Prostate gland (tissue), 2 donors: ENCODE results near the gene TPD52L2. TPM values are rescaled to one million over a fixed set of nuclear protein-coding genes. Genes with fewer than 3 reads are reported as not detected.
"Not testable (repeated sequence)": the region's sequence is repeated elsewhere in the genome, so short reads cannot be mapped to it uniquely, and the experiment has no call there.

Experiments
- DNase-seq: peaks from one replicate; pipeline ENCODE4 v3.0.0-alpha.2; 2019; ENCODE audit warnings: low spot score
- H3K27ac ChIP-seq, 2 donors: fragments of 200-600 bp; sonication (generic); 2 replicates each; pipeline ENCODE4 v1.5.1; 2017 to 2019
- H3K27me3 ChIP-seq: fragments of 200-600 bp; sonication (generic); replicated peaks from 2 replicates; pipeline ENCODE4 v1.5.1; 2019; ENCODE audit not compliant: insufficient read depth
- H3K36me3 ChIP-seq, 2 donors: fragments of 200-600 bp; sonication (generic); 1 replicate in 1 of 2; 2 replicates in 1 of 2; pipeline versions ENCODE4 v1.5.1 to v1.8.1; 2017 to 2019
- H3K4me1 ChIP-seq: fragments of 200-600 bp; sonication (generic); replicated peaks from 2 replicates; pipeline ENCODE4 v1.5.1; 2019
- H3K4me3 ChIP-seq, 2 donors: fragments of 200-600 bp; sonication (generic); 2 replicates each; pipeline ENCODE4 v1.5.1; 2017 to 2019
- H3K9me3 ChIP-seq: fragments of 200-600 bp; sonication (generic); 2 replicates; pipeline ENCODE4 v1.5.1; 2017
- CTCF ChIP-seq, 4 experiments: fragments of 200-600 bp in 2 of 4; fragments of 450-650 bp in 2 of 4; sonication (generic) in 2 of 4; IDR thresholded peaks; 1 replicate in 3 of 4; 2 replicates in 1 of 4; pipeline ENCODE4 v1.5.1; 2016 to 2019; ENCODE audit warnings: antibody characterized with exemption in 4 of 4, mild to moderate bottlenecking in 2 of 4, moderate library complexity in 2 of 4
- POLR2A ChIP-seq: fragments of 450-650 bp; IDR thresholded peaks from one replicate; pipeline ENCODE4 v1.6.1; 2016; ENCODE audit warnings: antibody characterized with exemption, mild to moderate bottlenecking
- POLR2AphosphoS5 ChIP-seq: sonication (generic); formaldehyde crosslinking; IDR thresholded peaks from one replicate; pipeline ENCODE4 v1.6.1; 2017; ENCODE audit warnings: antibody characterized with exemption
- WGBS: methylation state at CpG from one replicate; pipeline ENCODE4 v1.1.5; 2018; 5-methylcytosine and 5-hydroxymethylcytosine counted together
- intact Hi-C: fragments of 100-400 bp; cut with DNase I; formaldehyde crosslinking; loops from one replicate; pipeline ENCODE4 v1.14.2; 2022
- total RNA-seq, 2 donors: library from RNA; depleted of rRNA; stranded (reverse); fragments of >200 nt; gene quantifications; one replicate each; pipeline ENCODE4 v1.1.0, GENCODE V29; 2016

Gene TPD52L2
- total RNA-seq, 2 donors from 2014 or later: 105 to 127 TPM

DNA sequence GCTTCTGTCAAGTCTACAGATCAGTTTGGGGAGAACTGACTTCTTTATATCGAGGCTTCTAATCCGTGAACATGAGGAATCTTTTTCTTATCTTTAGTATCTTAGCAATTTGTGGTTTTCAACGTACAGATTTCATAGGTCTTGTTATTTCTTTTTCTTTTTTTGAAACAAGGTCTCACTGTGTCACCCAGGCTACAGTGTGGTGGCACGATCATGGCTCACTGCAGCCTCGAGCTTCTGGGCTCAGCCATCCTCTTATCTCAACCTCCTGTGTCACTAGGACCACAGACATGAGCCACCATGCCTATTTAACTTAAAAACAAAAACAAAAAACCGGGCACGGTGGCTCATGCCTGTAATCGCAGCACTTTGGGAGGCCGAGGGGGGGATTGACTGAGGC, 59.2 kb downstream of the TPD52L2 start:
- Histone ChIP-seq H3K4me1 (no peaks in the 10 kb centered on the region), H3K36me3 (peaks cover 7 to 10% of the 10 kb centered on the region in 2 donors), H3K4me3 (no peak overlapping the region), H3K9me3 (no peaks in the 10 kb centered on the region), H3K27me3 (no peaks in the 10 kb centered on the region), H3K27ac (no peak overlapping the region)
- no peak for DNase-seq
- no peak for TF ChIP-seq CTCF (IDR thresholded peaks at IDR 0.05)
- no peak for TF ChIP-seq POLR2A
- TF ChIP-seq POLR2AphosphoS5: no peak
- intact Hi-C loops: no loop called here
- 71% methylated on average over 9 of the region's 9 CpGs for WGBS

GRCh38 chr20:63926298-63926697, 61.2 kb downstream of the TPD52L2 start:
- Histone ChIP-seq H3K27me3 (no peaks in the 10 kb centered on the region), H3K27ac (no peak overlapping the region), H3K4me3 (no peak overlapping the region), H3K9me3 (no peaks in the 10 kb centered on the region), H3K36me3 (peaks cover 12 to 19% of the 10 kb centered on the region in 2 donors), H3K4me1 (no peaks in the 10 kb centered on the region)
- TF ChIP-seq POLR2AphosphoS5 (no peak), POLR2A (no peak), CTCF (IDR thresholded peaks at IDR 0.05) (no peak)
- WGBS: 66% methylated on average over 8 of the region's 8 CpGs
- intact Hi-C loops: no loop called here
- DNase-seq: no peak

- no peak for DNase-seq
- Histone ChIP-seq H3K27me3 (no peaks in the 10 kb centered on the region), H3K4me1 (no peaks in the 10 kb centered on the region), H3K36me3 (peaks cover 12 to 28% of the 10 kb centered on the region in 2 donors), H3K9me3 (no peaks in the 10 kb centered on the region), H3K4me3 (no peak overlapping the region), H3K27ac (no peak overlapping the region)
- intact Hi-C loops: no loop called here
- 98% methylated on average over 26 of the region's 26 CpGs for WGBS
- no peak for TF ChIP-seq POLR2A
- TF ChIP-seq POLR2AphosphoS5: no peak
- no peak for TF ChIP-seq CTCF (IDR thresholded peaks at IDR 0.05)
Measured at GRCh38 chr20:63929071-63929470, 64.0 kb downstream of the TPD52L2 start.

DNA sequence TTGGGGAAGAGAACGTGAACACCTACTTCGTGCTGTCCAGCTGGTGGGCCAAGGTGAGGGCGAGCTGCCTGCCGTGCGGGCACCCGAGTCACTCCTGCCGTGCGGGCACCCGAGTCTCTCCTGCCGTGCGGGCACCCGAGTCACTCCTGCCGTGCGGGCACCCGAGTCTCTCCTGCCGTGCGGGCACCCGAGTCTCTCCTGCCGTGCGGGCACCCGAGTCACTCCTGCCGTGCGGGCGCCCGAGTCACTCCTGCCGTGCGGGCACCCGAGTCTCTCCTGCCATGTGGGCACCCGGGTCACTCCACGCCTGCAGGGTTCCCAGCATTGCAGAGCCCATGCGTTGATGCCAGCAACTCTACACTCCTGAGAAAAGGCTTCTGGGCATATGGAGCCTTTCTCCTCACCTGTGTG, 64.4 kb downstream of the TPD52L2 start:
- H3K27ac ChIP-seq, H3K27me3 ChIP-seq, H3K9me3 ChIP-seq, H3K4me3 ChIP-seq, H3K4me1 ChIP-seq, DNase-seq, intact Hi-C loops: not testable (repeated sequence)
- H3K36me3 ChIP-seq: peaks cover 12 to 28% of the 10 kb centered on the region in 2 donors
- WGBS: 92% methylated on average over 31 of the region's 31 CpGs

GRCh38 chr20:63930971-63931553, 66.0 kb downstream of the TPD52L2 start:
- WGBS: 87% methylated on average over 37 of the region's 37 CpGs
- Histone ChIP-seq H3K4me1 (no peaks in the 10 kb centered on the region), H3K4me3 (no peak overlapping the region), H3K36me3 (peaks cover 12 to 28% of the 10 kb centered on the region in 2 donors), H3K27ac (no peak overlapping the region), H3K27me3 (no peaks in the 10 kb centered on the region), H3K9me3 (no peaks in the 10 kb centered on the region)
- no peak for DNase-seq
- intact Hi-C loops: no loop called here
- TF ChIP-seq CTCF (IDR thresholded peaks at IDR 0.05): no peak
- no peak for TF ChIP-seq POLR2AphosphoS5
- TF ChIP-seq POLR2A: no peak
